Esophagus (tissue), 2 donors: ENCODE results near the gene NMBR. TPM values are rescaled to one million over a fixed set of nuclear protein-coding genes. Genes with fewer than 3 reads are reported as not detected.
"Not testable (repeated sequence)": the region's sequence is repeated elsewhere in the genome, so short reads cannot be mapped to it uniquely, and the experiment has no call there.

Source experiments
- H3K27ac ChIP-seq, 2 donors: one replicate each; pipeline ENCODE4 v1.5.1; 2013; ENCODE audit warnings: low read depth in 2 of 2, mild to moderate bottlenecking in 2 of 2, inconsistent platforms in 1 of 2, low read length in 1 of 2, moderate library complexity in 1 of 2
- H3K27me3 ChIP-seq, 2 donors: one replicate each; pipeline ENCODE4 v1.6.1; 2013; ENCODE audit warnings: low read length in 2 of 2, control low read depth in 1 of 2, mild to moderate bottlenecking in 1 of 2; ENCODE audit not compliant: insufficient read depth in 2 of 2, control insufficient read depth in 1 of 2
- H3K36me3 ChIP-seq, 2 donors: one replicate each; pipeline ENCODE4 v1.6.1; 2013; ENCODE audit warnings: low read length in 1 of 2; ENCODE audit not compliant: control insufficient read depth in 2 of 2, insufficient read depth in 2 of 2
- H3K4me1 ChIP-seq, 2 donors: one replicate each; pipeline ENCODE4 v1.6.1; 2013; ENCODE audit warnings: low read length in 1 of 2; ENCODE audit not compliant: control insufficient read depth in 2 of 2, insufficient read depth in 2 of 2
- H3K4me3 ChIP-seq, 2 donors: one replicate each; pipeline ENCODE4 v1.5.1; 2013; ENCODE audit warnings: low read length in 2 of 2, mild to moderate bottlenecking in 2 of 2, low read depth in 1 of 2, moderate library complexity in 1 of 2
- H3K9me3 ChIP-seq, 2 donors: one replicate each; pipeline ENCODE4 v1.6.1; 2013; ENCODE audit warnings: mild to moderate bottlenecking in 2 of 2, low read depth in 1 of 2, low read length in 1 of 2, moderate library complexity in 1 of 2; ENCODE audit not compliant: control insufficient read depth in 2 of 2, insufficient read depth in 1 of 2
- WGBS, 2 donors: extraction: QIAGEN DNeasy Blood & Tissue Kit; methylation state at CpG; one replicate each; pipeline ENCODE4 v1.1.7; 2013; 5-methylcytosine and 5-hydroxymethylcytosine counted together
- polyA plus RNA-seq, 2 donors: library from polyadenylated mRNA; stranded (reverse); fragments of 200-250 nt; gene quantifications; one replicate each; pipeline ENCODE4 v1.2.3, GENCODE V29; 2013
- donor health status: healthy with polysubstance abuse.
- donor health status: Bipolar disorder and iron deficiency.

NMBR gene
- not detected for polyA plus RNA-seq

- peak within 1 kb of the TSS; percentile 48 to 79 for H3K27ac ChIP-seq
- WGBS, 2 donors, result 0% methylated on average over 38 of the region's 38 CpGs
- no peaks in the 10 kb centered on the region for H3K4me1 ChIP-seq
- peak within 1 kb of the TSS; percentile 89 to 99 for H3K4me3 ChIP-seq
- no peaks in the 10 kb centered on the region for H3K9me3 ChIP-seq
- no peaks in the 10 kb centered on the region for H3K27me3 ChIP-seq
- H3K36me3 ChIP-seq, result no peaks in the 10 kb centered on the region
These were observed at the start of gene NMBR, which contains the start of gene VTA1 for GRCh38 chr6:142146828-142147662. TSS of gene NMBR (minus strand) at chr6:142147122. CDS start at chr6:142088658, 58,464 bp downstream. TSS of gene VTA1 (plus strand) at chr6:142147263. CDS start at chr6:142147288, 25 bp downstream.

GRCh38 chr6:142195862-142196541, 49.1 kb upstream of the NMBR start:
- no peaks in the 10 kb centered on the region for H3K9me3 ChIP-seq
- peaks cover 0 to 2% of the 10 kb centered on the region in 2 donors for H3K36me3 ChIP-seq
- WGBS, 2 donors, result 74 to 76% methylated on average over 4 of the region's 4 CpGs
- no peaks in the 10 kb centered on the region for H3K27me3 ChIP-seq
- H3K4me3 ChIP-seq, result no peak overlapping the region
- no peak overlapping the region for H3K27ac ChIP-seq
- H3K4me1 ChIP-seq, result no peaks in the 10 kb centered on the region

GRCh38 chr6:142193621-142194020, 46.7 kb upstream of the NMBR start:
- H3K27ac ChIP-seq, result no peak overlapping the region
- peaks cover 0 to 2% of the 10 kb centered on the region in 2 donors for H3K36me3 ChIP-seq
- no peaks in the 10 kb centered on the region for H3K27me3 ChIP-seq
- no peaks in the 10 kb centered on the region for H3K9me3 ChIP-seq
- H3K4me3 ChIP-seq, result no peak overlapping the region
- H3K4me1 ChIP-seq, result no peaks in the 10 kb centered on the region

- no peak overlapping the region for H3K27ac ChIP-seq
- H3K4me1 ChIP-seq, result no peaks in the 10 kb centered on the region
- WGBS, 2 donors, result 87 to 94% methylated on average over 1 of the region's 1 CpG
These were observed 45.4 kb upstream of the NMBR start for GRCh38 chr6:142192343-142192742.

GRCh38 chr6:142189057-142189456, 42.1 kb upstream of the NMBR start:
- Histone ChIP-seq H3K27me3 (no peaks in the 10 kb centered on the region), H3K4me1 (no peaks in the 10 kb centered on the region), H3K27ac (no peak overlapping the region), H3K4me3 (no peak overlapping the region), H3K36me3 (no peaks in the 10 kb centered on the region), H3K9me3 (no peaks in the 10 kb centered on the region)
- WGBS, 2 donors, result 70 to 90% methylated on average over 2 of the region's 2 CpGs

More at GRCh38 chr6:142192343-142192742, 45.4 kb upstream of the NMBR start:
- no peaks in the 10 kb centered on the region for H3K27me3 ChIP-seq
- no peak overlapping the region for H3K4me3 ChIP-seq
- H3K9me3 ChIP-seq, result no peaks in the 10 kb centered on the region
- no peaks in the 10 kb centered on the region for H3K36me3 ChIP-seq

GRCh38 chr6:142188341-142188740, 41.4 kb upstream of the NMBR start:
- not testable (repeated sequence) for H3K9me3 ChIP-seq, H3K27me3 ChIP-seq, H3K27ac ChIP-seq, H3K4me3 ChIP-seq, H3K4me1 ChIP-seq, H3K36me3 ChIP-seq
- 96% methylated on average over 8 of the region's 8 CpGs for WGBS, 2 donors

- WGBS, 2 donors, result 38 to 39% methylated on average over 1 of the region's 1 CpG
- Histone ChIP-seq H3K9me3 (no peaks in the 10 kb centered on the region), H3K36me3 (no peaks in the 10 kb centered on the region), H3K27ac (no peak overlapping the region), H3K4me1 (no peaks in the 10 kb centered on the region), H3K27me3 (no peaks in the 10 kb centered on the region), H3K4me3 (no peak overlapping the region)
These were observed 40.3 kb upstream of the NMBR start for GRCh38 chr6:142187209-142187608.

GRCh38 chr6:142185641-142186040, 38.7 kb upstream of the NMBR start:
- WGBS, 2 donors, result 91 to 100% methylated on average over 1 of the region's 1 CpG
- no peak overlapping the region for H3K4me3 ChIP-seq

GRCh38 chr6:142184307-142184706, 37.4 kb upstream of the NMBR start:
- Histone ChIP-seq H3K4me1 (no peaks in the 10 kb centered on the region), H3K27me3 (no peaks in the 10 kb centered on the region), H3K9me3 (no peaks in the 10 kb centered on the region), H3K36me3 (no peaks in the 10 kb centered on the region), H3K4me3 (no peak overlapping the region), H3K27ac (no peak overlapping the region)
- WGBS, 2 donors, result 97% methylated on average over 2 of the region's 2 CpGs

More at GRCh38 chr6:142185641-142186040, 38.7 kb upstream of the NMBR start:
- Histone ChIP-seq H3K27ac (no peak overlapping the region), H3K4me1 (no peaks in the 10 kb centered on the region), H3K36me3 (no peaks in the 10 kb centered on the region), H3K9me3 (no peaks in the 10 kb centered on the region), H3K27me3 (no peaks in the 10 kb centered on the region)
